Hippocampal formation (tissue), 2 donors: ENCODE results near the gene DCTN2.
"Not testable (repeated sequence)": the region's sequence is repeated elsewhere in the genome, so short reads cannot be mapped to it uniquely, and the experiment has no call there.

Experiments
- DNase-seq, 2 donors: peaks; one replicate each; lab custom pipeline; 2025; lab: John Stamatoyannopoulos, UW

DCTN2 gene

GRCh38 chr12:57515408-57515933, 31.5 kb downstream of the DCTN2 start:
- no peak for DNase-seq

DNA sequence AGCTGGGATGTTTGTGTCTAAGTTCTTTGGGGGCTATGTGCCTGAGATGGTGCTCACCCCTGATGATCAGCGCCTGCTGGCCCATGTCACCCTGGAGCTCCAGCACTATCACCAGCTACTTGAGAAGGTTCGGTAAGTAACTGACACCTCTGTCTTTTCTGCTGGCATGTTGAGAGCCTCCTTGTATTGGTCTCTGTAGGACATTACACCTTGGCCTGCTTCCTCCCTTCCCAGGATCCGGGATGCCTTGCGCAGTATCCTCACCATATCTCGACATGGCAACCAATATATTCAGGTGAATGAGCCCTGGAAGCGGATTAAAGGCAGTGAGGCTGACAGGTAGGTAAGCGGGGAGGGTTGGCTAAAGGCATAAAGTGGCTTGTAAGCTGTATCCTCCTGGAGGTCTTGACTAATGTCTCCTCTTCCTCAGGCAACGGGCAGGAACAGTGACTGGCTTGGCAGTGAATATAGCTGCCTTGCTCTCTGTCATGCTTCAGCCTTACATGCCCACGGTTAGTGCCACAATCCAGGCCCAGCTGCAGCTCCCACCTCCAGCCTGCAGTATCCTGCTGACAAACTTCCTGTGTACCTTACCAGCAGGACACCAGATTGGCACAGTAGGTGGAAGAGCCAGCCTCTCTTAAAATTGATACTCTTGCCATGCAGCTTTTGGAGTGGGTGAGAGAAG, 32.1 kb downstream of the DCTN2 start:
- no peak for DNase-seq

DNA sequence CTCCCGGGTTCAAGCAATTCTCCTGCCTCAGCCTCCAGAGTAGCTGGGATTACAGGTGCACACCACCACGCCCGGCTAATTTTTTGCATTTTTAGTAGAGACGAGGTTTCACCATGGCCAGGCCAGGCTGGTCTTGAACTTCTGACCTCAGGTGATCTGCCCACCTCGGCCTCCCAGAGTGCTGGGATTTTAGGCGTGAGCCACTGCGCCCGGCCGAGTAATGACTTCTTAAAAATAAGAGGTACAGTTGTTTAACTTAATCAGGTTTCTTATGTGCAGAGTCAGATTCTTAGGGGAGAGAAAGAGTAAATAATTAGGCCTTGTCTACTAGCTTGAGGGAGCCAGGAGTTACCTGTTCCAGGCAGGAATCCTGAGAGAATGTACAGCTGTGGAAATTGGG, 32.7 kb downstream of the DCTN2 start:
- DNase-seq = not testable (repeated sequence)

- not testable (repeated sequence) for DNase-seq
These were observed 33.3 kb downstream of the DCTN2 start for GRCh38 chr12:57513677-57514076.

DNA sequence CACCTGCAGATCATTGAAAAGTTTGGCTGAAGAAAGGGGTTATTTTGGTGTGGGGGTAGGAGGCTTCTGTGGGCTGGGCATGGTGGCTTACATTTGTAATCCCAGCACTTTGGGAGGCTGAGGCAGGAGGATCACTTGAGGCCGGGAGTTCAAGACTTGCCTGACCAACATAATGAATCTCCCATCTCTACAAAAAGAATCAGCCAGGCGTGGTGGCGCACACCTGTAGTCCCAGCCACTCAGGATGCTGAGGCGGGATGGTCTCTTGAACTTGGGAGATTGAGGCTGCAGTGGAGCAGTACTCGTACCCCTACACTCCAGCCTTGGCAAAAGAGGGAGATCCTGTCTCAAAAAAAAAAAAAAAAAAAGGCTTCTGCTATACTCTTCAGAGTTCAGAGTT, 33.7 kb downstream of the DCTN2 start:
- no peak for DNase-seq

DNA sequence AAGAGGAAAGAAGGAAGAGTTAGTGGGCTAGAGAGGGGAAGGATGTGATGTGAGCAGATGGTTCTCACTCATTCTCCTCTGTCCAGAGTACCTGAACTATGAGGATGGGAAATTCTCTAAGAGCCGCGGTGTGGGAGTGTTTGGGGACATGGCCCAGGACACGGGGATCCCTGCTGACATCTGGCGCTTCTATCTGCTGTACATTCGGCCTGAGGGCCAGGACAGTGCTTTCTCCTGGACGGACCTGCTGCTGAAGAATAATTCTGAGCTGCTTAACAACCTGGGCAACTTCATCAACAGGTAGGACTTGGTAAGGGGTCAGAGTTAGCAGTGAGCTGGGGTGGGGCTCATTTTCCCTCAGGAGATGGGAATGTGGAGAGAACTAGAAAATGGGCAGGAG, 34.3 kb downstream of the DCTN2 start:
- DNase-seq = no peak

DNA sequence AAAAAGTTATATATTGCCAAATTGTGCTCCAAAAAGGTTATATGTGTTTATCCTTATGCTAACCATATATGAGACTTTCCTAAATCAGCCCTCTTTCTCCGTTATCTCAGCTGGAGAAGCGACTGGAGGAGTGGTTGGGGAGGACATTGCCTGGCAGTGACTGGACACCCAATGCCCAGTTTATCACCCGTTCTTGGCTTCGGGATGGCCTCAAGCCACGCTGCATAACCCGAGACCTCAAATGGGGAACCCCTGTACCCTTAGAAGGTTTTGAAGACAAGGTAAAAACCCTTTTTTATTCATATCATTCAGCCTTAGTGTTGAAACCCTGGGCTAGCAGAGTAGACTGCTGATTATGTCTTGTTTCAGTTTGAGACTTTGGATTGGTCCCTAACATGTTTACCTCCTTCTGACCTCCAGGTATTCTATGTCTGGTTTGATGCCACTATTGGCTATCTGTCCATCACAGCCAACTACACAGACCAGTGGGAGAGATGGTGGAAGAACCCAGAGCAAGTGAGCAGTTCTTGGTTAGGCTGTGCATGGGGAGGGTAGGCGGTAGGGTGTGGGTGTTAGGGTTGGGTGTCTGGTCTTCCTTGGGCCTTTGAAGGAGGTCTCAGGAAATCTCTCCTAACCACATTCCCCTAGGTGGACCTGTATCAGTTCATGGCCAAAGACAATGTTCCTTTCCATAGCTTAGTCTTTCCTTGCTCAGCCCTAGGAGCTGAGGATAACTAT, 35.2 kb downstream of the DCTN2 start:
- DNase-seq = no peak

DNA sequence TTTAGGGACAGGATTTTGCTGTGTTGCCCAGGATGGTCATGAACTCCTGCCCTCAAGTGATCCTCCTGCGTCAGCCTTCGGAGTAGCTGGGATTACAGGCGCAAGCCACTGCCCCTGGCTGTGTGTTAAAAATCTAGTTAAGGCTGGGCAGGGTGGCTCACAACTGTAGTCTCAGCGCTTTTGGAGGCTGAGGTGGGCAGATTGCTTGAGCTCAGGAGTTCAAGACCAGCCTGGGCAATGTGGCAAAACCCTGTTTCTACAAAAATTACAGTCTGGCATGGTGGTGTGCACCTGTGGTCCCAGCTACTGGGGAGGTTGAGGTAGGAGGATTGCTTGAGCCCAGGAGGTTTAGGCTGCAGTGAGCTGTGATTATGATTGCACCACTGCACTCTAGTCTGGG, 35.8 kb downstream of the DCTN2 start:
- DNase-seq = no peak

DNA sequence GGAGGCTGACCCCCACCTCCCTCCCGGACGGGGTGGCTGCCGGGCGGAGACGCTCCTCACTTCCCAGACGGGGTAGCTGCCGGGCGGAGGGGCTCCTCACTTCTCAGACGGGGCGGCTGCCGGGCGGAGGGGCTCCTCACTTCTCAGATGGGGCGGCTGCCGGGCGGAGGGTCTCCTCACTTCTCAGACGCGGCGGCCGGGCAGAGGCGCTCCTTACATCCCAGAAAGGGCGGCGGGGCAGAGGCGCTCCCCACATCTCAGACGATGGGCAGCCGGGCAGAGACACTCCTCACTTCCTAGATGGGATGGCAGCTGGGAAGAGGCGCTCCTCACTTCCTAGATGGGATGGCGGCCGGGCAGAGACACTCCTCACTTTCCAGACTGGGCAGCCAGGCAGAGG, 39.2 kb downstream of the DCTN2 start:
- DNase-seq = not testable (repeated sequence)

DNA sequence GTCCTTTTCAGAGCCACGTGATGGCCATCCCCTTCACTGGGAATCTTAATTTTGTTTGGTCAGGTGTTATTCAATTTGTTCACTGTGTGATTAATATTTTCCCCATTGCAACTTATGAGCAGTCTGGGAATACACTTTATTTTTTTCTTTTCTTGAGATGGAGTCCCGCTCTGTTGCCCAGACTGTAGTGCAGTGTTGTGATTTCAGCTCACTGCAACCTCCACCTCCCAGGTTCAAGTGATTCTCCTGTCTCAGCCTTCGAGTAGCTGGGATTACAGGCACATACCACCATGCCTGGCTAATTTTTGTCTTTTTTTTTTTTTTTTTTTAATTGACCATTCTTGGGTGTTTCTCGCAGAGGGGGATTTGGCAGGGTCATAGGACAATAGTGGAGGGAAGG, 40.5 kb downstream of the DCTN2 start:
- DNase-seq = not testable (repeated sequence)

DNA sequence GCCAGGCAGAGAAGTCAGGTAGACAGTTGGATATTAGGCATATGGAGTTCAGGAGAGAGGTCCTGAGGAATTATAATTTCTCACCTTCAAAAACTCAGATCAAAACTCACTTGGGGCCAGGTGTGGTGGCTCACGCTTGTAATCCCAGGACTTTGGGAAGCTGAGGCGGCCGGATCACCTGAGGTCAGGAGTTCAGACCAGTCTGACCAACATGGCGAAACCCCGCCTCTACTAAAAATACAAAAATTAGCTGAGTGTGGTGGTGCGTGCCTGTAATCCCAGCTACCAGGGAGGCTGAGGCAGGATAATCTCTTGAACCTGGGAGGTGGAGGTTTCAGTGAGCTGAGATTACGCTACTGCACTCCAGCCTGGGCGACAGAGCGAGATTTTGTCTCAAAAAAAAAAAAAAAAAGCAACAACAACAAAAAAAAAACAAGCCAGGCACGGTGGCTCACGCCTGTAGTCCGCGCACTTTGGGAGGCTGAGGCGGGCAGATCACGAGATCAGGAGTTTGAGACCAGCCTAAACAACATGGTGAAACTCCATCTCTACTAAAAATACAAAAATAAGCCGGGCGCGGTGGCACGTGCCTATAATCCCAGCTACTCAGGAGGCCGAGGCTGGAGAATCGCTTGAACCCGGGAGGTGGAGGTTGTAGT, 44.6 kb downstream of the DCTN2 start:
- DNase-seq = not testable (repeated sequence)

DNA sequence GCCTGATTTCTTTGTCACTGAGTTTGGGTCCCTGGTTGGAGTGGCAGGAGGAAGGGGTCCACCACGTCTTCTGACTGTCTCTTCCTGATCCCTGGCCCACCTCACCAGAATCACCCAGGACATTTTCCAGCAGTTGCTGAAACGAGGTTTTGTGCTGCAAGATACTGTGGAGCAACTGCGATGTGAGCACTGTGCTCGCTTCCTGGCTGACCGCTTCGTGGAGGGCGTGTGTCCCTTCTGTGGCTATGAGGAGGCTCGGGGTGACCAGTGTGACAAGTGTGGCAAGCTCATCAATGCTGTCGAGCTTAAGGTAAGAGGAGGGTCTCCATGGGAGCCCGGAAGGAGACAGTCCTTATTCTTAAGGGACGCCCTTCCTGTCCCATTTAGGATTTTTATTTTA, 46.8 kb downstream of the DCTN2 start:
- DNase-seq = no peak

DNA sequence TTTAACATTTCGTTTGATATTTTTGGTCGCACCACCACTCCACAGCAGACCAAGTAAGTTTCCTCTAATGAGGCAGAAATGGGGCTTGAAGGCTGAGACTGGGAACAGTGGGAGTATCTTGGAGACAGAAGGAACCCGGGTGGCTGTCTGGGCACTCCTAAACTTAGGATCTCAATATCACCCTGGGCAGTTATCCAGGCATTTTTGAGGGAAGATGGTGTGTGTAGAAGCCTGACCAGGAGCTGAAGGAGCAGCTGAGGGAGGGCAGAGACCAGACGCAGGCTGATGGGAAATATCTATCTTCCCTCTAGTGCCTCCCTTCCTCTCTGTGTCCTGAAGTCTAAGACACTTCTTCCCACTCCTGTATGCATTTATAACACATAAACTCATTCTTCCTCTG, 48.4 kb downstream of the DCTN2 start:
- DNase-seq = no peak

GRCh38 chr12:57498132-57498502, 48.9 kb downstream of the DCTN2 start:
- no peak for DNase-seq

- no peak for DNase-seq
These were observed 49.5 kb downstream of the DCTN2 start for GRCh38 chr12:57497223-57498131.

GRCh38 chr12:57496822-57497221, 50.2 kb downstream of the DCTN2 start:
- no peak for DNase-seq

DNA sequence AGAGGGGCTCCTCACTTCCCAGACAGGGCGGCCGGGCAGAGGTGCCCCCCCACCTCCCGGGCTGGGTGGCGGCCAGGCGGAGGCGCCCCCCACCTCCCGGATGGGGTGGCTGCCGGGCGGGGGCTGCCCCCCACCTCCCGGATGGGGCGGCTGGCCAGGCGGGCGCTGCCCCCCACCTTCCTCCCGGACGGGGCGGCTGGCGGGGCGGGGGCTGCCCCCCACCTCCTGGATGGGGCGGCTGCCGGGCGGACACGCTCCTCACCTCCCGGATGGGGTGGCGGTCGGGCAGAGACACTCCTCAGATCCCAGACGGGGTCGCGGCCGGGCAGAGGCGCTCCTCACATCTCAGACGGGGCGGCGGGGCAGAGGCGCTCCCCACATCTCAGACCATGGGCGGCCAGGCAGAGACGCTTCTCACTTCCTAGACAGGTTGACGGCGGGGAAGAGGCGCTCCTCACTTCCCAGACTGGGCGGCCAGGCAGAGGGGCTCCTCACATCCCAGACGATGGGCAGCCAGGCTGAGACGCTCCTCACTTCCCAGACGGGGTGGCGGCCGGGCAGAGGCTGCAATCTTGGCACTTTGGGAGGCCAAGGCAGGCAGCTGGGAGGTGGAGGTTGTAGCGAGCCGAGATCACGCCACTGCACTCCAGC, 51.8 kb downstream of the DCTN2 start:
- not testable (repeated sequence) for DNase-seq

DNA sequence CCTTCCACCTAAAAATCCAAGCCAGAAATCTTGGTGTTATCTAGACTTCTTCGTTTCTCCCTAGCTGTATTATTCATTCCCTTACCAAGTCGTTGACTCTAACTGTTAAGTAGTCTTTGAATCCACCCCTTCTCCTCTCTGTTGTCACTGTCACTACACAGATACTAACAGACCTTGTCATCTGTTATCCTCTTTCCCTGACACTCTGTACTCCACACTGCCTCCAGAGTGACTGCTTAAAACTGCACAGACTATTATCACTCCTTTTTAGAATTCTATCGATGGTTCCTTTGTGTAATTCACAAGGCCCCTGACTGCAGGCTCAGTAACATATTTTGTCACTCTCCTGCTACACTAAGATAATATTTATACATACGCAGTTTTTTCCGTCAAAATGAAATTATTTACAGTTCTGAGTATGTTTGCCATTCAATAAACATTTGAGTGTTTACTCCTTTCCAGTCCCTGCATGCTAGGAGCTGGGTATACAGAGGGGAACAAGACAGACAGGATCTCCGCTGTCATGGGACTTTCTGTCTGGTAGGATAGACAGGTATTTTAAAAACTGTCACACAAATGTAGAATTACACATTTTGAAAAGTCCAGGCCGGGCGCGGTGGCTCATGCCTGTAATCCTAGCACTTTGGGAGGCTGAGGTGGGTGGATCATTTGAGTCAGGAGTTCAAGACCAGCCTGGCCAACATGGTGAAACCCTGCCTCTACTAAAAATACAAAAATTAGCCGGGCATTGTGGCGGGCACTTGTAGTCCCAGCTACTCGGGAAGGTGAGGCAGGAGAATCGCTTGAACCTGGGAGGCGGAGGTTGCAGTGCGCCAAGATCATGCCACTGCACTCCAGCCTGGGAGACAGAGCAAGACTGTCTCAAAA, 55.4 kb downstream of the DCTN2 start:
- no peak for DNase-seq

DNA sequence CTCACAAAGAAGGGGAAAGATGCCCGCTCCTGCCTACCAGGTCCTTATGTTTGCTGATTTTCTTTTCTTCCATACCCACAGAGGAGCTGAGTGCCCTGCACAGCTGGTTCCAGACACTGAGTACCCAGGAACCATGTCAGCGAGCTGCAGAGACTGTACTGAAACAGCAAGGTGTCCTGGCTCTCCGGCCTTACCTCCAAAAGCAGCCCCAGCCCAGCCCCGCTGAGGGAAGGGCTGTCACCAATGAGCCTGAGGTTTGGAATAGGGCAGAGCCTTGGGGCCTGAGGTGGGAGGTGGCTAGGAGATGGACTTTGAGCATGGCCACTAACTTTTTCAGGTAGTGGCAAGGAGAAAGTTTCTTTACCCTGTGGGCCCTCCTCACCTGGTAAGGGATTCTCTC, 56.9 kb downstream of the DCTN2 start:
- no peak for DNase-seq

DNA sequence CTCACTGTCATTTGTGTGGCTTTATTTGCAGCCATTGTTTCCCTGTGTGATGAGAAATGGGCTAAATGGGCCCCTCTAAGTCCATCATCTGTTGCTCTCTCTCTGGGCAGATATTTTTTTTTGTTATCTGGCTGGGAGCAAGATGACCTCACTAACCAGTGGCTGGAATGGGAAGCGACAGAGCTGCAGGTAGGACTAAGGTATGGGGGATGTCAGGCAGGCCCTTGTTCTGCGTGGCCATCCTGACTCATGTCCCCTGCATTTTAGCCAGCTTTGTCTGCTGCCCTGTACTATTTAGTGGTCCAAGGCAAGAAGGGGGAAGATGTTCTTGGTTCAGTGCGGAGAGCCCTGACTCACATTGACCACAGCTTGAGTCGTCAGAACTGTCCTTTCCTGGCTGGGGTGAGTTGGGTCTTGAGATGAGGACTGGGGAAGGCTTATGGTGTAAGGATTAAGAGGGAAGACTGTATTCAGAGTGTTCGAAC, 57.8 kb downstream of the DCTN2 start:
- no peak for DNase-seq
